GM12873 (cell line): ENCODE results near the gene ZNF77.

Experiments
- TF ChIP-seq, protein P1 (sequence below): IDR thresholded peaks from 2 replicates; pipeline ENCODE4 v1.5.1; 2012; ENCODE audit warnings: low read depth, mild to moderate bottlenecking, moderate library complexity, low read length, control low read depth; ENCODE audit not compliant: insufficient read depth; ENCODE audit errors: missing control alignments

ZNF77 gene

DNA sequence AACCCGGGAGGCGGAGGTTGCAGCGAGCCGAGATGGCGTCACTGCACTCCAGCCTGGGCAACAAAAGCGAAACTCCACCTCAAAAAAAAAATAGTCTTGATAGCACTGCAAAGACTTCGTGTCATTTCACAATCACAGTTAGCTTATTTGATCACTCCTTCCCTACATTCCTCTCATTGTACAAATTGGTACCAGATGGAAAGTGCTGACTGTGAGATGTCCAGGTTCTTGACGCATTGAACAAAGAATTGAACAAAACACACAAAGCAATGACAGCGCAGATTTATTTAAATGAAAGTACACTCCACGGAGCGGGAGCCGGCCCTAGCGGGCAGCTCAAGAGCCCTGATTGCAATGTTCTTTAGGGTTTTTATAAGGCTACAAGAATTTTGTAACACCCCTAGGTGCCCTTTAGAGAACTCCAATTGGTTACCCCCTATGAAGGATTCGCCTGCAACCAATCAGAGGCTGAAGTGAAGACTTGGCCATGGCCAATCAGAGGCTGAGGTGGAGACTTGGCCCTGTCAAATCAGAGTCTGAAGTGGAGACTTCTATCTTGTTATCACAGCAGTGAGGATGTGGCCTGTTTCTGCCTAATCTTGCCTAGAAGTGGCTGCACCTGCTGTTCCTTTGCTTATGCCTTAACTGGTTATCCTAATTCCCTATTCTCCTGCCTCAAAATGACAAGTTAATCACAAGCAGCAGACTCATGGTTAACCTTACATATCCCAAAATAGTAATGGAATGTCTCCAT is 60.9 kb downstream of the ZNF77 start:
- TF ChIP-seq, protein P1, sequence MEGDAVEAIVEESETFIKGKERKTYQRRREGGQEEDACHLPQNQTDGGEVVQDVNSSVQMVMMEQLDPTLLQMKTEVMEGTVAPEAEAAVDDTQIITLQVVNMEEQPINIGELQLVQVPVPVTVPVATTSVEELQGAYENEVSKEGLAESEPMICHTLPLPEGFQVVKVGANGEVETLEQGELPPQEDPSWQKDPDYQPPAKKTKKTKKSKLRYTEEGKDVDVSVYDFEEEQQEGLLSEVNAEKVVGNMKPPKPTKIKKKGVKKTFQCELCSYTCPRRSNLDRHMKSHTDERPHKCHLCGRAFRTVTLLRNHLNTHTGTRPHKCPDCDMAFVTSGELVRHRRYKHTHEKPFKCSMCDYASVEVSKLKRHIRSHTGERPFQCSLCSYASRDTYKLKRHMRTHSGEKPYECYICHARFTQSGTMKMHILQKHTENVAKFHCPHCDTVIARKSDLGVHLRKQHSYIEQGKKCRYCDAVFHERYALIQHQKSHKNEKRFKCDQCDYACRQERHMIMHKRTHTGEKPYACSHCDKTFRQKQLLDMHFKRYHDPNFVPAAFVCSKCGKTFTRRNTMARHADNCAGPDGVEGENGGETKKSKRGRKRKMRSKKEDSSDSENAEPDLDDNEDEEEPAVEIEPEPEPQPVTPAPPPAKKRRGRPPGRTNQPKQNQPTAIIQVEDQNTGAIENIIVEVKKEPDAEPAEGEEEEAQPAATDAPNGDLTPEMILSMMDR: no peak
